Activated gamma-delta T cell (primary cell): Measurements from ENCODE around the gene SLC6A2.

Source experiments
- DNase-seq: peaks from one replicate; lab custom pipeline; 2025; lab: John Stamatoyannopoulos, UW

Gene SLC6A2

GRCh38 chr16:55647798-55648197 is 8.0 kb upstream of the SLC6A2 start:
- DNase-seq = no peak

- no peak for DNase-seq
These were observed 3.7 kb upstream of the SLC6A2 start for GRCh38 chr16:55651841-55652824.

DNA sequence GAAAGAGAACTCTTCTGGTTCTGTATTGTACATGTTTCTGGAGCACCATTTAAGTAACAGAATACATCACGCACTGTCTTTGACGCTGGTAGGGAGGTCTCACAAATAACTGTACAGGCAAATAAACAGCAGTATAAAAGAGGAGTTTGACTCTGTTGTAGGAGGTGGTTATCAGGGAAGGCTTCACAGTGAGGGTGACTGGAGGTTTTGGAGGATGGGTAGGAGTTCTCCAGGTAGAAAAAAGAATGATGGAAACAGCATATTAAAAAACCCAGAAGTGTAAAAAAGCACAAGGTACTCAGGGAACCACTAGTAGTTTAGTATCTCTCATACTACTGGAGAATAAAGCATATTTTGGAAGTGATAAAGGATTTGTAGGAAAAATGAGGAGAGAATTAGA is 2.7 kb upstream of the SLC6A2 start:
- no peak for DNase-seq

DNA sequence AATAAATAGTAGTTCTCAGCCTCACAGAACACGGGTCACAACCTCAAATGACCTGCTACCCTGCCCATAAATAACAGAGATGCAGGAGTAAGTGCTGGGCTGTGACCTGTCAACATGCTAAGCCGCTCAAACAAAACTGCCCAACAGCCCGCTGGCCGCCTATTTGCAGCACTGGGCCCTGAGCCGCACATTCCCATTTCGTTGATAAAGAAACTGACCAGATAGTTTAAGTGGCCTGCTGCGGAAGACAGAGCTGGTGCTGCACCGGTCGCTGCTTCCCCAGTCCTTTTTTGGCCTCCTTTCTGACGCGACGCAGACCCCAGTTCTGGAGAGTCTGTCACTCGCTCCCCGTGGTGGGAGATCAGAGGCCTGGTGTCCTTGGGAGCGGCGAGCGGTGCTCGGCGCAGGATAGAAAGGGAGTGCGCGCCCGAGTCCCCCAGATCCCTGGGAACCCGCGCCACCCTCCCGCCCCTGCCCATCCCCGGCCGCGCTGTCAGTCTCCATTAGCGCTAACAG is 349 bp upstream of the SLC6A2 start:
- DNase-seq = no peak

DNA sequence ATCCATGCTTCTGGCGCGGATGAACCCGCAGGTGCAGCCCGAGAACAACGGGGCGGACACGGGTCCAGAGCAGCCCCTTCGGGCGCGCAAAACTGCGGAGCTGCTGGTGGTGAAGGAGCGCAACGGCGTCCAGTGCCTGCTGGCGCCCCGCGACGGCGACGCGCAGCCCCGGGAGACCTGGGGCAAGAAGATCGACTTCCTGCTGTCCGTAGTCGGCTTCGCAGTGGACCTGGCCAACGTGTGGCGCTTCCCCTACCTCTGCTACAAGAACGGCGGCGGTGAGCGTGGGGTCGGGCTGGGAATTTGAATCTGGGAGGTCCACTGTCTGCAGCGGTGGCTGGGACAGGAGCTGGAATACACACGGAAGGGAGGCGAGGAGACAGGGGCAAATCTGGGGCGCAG is 904 bp downstream of the SLC6A2 start:
- DNase-seq = no peak

DNA sequence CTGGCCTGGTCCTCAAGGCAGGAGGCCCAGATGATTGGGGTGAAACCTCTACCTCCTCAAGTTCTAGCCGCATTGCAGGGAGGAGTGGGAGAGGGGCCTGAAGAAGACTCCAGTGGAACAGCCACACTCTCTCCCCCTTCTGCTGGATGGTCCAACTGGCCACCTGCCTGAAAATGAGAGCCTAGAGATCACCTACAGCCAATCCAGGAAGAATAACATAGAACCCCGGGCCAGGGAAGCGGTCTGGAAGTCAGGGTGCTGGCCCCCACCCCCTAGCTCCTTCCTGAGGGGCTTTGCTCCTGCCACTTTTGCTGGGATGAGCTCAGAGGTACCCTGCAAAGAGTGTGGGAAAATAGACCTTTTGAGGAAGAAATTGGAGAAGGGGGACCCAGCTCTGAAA is 1.8 kb downstream of the SLC6A2 start:
- DNase-seq = no peak

- DNase-seq = no peak
These were observed 3.2 kb downstream of the SLC6A2 start for GRCh38 chr16:55658898-55659420.

- DNase-seq = no peak
These were observed 4.2 kb downstream of the SLC6A2 start for GRCh38 chr16:55660026-55660425.

- no peak for DNase-seq
These were observed 5.0 kb downstream of the SLC6A2 start for GRCh38 chr16:55660828-55661227.

GRCh38 chr16:55661941-55662643 is 6.3 kb downstream of the SLC6A2 start:
- no peak for DNase-seq

- DNase-seq = no peak
These were observed 6.8 kb downstream of the SLC6A2 start for GRCh38 chr16:55662644-55663031.

- DNase-seq = no peak
These were observed 7.4 kb downstream of the SLC6A2 start for GRCh38 chr16:55663225-55663624.

- no peak for DNase-seq
These were observed 8.2 kb downstream of the SLC6A2 start for GRCh38 chr16:55663765-55664677.

DNA sequence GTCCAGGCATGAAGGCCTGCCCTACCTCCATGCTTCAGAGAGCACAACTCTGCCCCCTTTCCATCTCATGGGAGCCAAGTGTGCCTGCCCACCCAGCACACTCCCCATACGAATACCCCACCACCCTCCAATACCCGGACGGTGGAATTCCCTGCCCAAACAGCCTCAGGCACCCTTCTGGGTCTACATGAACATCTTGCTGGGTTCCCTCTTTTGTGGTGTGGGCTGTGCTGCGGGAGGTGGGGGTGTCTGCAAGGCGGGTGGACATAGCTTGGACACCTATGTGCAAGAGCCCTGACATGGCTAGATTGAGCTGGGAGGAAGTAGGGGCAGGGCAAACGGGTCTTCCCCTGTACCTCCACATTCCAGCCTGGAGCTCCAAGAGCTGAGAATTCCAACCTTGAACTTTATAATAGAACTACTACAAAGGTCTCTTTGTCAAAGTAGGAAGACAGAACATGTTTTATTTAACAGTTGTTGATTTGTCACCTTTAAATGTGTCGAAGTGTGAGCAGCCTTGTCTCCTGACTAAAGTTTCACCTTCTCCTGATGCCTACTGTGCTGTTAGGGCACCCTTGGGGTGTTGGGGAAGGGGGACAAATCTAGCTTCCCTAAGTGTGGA is 9.1 kb downstream of the SLC6A2 start:
- DNase-seq = no peak

- no peak for DNase-seq
These were observed 9.7 kb downstream of the SLC6A2 start for GRCh38 chr16:55665511-55665910.

DNA sequence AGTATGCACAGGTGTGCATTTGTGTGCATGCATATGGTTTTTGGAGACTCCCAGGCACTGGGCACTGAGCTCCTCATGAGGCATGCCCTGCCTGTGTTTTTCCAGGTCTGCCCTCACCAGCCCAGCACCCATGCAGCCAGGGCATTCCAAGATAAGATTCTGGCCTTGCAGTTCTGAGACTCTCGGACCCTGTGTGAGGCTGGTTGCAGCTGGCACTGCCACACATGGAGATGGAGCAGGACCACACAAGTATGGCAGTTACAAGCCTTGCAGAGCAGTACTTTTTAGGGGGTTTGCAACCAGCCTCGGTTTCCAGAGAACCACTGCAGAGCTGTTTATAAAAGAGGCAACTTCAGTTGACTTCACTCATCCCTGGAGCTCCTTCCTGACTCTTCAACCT is 10.2 kb downstream of the SLC6A2 start:
- no peak for DNase-seq

DNA sequence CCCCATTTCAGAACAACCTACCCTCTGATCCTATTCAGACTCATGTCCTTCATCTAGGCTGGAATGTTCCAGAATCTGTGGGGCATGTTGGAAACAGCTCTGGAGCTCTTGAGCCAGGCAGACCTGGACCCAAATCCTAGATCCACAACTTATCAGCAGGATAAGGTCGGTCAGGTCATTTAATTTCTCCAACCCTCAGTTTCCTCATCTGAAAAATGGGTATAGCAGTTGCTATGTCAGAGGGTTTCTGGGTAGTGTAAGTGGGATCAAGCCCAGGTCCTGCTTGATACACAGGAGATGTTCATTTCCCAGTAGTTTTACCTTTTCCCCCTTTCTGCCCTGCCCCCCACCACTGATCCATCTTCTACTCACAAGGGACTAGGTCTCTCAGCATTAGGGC is 12.0 kb downstream of the SLC6A2 start:
- no peak for DNase-seq

GRCh38 chr16:55668340-55669281 is 12.8 kb downstream of the SLC6A2 start:
- no peak for DNase-seq

GRCh38 chr16:55671206-55671973 is 15.6 kb downstream of the SLC6A2 start:
- no peak for DNase-seq
